Measurements from ENCODE around the gene CTDSPL.
"Not testable (repeated sequence)": the region's sequence is repeated elsewhere in the genome, so short reads cannot be mapped to it uniquely, and the experiment has no call there.

Gene CTDSPL, protein sequence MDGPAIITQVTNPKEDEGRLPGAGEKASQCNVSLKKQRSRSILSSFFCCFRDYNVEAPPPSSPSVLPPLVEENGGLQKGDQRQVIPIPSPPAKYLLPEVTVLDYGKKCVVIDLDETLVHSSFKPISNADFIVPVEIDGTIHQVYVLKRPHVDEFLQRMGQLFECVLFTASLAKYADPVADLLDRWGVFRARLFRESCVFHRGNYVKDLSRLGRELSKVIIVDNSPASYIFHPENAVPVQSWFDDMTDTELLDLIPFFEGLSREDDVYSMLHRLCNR

DNA sequence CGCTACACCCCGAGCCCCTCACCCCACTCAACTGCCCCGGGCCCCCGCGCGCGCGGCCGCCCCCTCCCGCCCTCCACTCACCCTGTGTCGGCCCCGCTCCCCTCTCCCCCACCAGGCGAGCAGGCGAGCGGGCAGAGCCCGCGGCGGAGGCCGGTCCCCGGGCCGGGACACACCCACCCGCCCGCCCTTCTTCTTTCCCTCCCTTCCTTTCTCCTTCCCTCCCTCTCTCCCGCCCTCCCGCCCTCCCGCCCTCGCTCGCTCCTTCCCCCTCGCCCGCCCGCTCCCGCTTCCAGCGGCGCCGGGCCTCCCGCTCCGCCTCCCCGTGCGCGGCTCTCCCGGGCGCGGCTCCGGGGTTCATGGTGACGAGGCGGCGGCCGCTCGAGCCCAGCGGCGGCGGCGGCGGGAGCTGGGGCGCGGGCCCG lies at the start of gene CTDSPL:
CTDSPL (plus strand) TSS at position 261 of the 422 bp plus-strand sequence. CDS start 320 bp downstream, outside the sequence.
- peak; percentile 35 for DNase-seq

DNA sequence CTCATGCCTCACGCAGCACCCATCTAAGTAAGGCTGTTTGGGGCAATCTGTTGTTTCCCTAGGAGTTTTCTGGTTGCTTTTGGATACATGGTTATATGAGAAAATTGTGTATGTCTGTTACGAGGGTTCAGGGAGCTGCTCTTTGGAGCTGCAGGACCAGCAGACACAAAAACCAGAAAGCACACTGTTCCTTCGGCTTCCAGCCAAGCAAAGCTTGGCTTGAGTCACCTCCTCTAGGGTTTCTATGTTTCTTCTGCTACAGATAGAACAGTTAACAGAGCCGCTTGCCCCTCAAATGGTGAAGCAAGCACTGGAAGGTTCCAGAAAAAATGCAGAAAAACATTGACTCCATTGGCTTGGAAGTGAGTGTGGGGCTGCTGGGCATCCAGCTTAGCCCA lies 49.2 kb upstream of the CTDSPL start:
- DNase-seq = no peak

DNA sequence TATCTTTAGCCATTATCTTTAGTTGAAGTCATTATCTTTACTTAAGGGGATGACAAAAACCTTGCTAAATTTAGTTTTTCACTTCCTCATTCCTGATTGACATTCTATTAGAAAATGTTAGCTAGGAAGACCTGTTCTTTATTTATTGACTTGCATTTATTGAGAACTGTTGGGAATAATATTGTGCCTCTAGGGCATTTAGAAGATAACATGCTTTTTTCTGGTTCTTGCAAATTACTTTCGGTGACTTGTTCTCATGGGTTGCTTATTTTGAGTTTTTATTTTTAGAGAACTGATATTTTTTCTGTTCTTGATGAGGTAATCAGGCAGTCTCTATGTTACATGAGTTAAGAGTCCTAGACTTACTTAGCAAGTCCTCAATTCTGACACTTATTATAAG lies 48.3 kb upstream of the CTDSPL start:
- no peak for DNase-seq

DNA sequence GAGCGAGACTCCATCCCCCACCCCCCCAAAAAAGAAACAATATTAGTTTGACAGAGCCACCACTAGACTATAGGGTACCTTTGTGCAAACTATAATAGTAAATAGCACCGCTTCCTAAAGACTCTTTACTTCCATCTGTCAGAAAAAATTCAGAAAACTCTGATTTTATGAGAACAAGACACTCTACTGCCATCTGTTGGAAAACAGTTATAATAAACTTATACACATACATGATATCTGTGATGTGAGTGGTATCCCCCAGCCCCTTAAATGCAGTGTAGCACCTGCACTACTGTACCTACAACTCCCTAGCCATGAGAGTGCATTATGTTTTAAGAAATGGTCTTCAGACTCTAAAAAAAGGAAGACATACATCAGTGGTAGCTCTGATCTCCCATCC lies 47.1 kb upstream of the CTDSPL start:
- DNase-seq = no peak

DNA sequence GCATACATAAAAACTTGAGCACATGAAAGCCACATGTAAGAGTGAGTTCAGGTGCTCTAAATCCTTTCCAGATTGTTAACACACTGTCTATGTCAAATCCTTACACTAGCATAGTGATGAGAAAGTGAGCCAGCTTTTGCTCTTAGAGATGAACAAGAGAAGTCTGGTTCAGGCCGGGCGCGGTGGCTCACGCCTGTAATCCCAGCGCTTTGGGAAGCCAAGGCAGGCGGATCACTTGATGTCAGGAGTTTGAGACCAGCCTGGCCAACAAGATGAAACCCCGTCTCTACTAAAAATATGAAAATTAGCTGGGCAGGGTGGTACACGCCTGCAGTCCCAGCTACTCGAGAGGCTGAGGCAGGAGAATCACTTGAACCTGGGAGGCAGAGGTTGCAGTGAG lies 46.5 kb upstream of the CTDSPL start:
- not testable (repeated sequence) for DNase-seq

DNA sequence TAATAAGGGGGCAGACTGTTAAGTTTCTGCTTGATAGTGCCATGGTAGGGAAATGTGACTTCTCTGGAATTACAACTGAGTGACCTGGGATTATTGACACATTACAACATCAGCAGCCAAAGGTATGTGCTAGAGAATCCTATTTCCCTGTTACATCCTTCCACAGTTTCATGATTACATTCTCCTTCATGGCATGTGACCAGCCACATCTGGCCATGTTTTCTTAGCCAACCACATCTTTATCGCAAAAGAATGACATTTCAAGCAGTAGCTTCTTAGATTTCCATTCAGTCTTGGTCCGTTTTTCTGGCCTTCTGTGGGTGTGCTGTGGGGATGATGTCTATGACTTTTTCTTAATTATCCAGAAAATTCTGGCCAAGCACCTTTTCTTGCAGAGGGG lies 45.4 kb upstream of the CTDSPL start:
- DNase-seq = no peak

DNA sequence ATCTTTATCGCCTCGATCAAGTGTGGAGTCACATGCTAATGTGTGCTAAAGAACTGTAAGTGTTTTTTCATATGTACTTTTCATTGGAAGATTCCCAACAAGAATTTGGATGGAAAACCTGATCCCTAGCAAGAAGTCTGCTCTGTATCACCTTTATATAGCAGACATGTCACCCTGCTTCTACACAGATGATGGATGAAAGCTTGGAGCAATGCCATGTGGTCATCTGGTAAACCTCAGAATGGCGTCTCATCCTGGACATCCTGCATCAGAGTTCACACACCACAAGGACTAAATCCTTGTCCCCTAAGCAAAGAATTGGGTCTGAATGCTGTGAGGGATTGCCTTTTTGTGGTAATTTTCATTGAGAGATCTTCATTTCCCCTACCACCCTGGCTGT lies 42.1 kb upstream of the CTDSPL start:
- no peak for DNase-seq

DNA sequence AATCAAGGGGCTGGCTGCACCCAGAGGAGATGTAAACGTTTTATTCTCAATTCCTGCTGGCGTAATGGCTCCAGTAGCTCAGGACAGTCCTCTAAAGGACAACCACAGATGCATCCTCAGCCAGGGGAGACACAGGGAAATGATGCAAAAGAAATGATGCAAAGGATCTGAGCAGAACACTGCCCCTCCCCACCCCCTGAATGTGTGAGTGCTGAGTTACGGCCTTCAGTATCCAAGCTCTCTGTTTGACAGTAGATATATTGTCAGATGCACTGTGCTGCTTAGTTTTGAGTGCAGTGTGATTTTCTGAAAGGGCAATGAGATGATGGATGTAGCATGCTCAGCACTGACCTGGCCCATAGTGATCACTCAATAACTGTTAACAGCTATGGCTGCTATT lies 41.4 kb upstream of the CTDSPL start:
- no peak for DNase-seq

DNA sequence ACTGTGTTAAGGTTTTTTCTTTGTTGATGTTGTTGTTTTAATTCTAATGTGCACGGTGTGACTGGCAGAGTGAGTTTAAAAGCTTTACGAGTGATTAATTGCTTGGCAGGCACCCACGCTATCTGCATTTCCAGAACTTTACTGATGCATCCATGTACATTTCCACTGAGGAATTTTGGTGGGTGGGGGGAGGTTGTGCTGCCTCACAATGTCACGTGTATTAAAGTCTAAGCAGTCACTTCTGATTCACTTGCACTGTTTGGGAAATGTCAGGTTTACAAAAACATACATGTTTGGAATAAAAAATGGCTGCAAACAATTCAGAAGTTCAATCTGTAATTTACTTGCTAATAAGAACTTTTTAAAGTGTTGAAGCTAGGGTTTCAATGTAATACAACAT lies 38.5 kb upstream of the CTDSPL start:
- DNase-seq = no peak

DNA sequence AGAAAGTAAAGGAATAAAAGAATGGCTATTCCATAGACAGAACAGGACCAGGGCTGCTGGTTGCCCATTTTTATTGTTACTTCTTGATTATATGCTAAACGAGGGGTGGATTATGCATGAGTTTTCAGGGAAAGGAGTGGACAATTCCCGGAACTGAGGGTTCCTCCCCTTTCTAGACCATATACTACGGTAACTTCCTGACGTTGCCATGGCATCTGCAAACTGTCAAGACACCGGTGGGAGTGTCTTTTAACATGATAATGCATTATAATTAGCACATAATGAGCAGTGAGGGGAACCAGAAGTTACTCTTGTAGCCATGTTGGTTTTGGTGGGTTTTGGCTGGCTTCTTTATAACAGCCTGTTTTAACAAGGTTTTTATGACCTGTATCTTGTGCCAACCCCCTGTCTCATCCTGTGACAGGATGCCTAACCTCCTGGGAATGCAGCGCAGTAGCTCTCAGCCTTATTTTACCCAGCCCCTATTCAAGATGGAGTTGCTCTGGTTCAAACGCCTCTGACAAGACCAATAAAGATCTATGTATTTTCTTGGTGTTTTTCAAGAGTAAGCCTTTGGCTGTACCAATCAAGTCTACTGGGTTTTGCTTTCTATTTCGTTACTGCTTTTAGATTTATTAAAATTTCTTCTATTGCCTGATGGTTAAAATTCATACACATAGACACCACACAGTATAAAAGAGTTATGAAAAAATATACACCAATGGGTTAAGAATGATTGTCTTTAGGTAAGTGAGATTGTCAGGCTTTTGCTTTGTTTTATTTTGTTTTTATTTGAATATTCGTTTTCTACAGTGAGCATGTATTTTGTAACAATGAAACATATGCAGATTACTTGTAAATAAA lies 37.4 kb upstream of the CTDSPL start:
- DNase-seq = no peak

DNA sequence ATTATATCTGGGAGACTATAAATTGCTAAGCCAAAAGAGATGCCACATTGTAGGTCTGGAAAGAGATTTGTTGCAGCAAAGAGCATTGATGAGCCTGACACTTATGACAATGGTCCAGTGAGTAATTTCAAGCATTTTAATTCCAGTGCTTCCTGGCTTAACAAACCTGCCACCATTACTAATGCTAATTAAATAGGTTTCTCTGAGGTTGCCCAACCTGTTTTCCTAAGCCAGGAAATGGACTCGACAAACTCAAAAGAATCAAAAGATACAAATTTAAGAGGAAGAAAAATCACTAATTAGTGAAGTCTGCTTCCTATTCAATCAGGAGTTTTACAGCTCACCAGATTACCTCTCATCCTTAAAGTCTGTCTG lies 36.7 kb upstream of the CTDSPL start:
- no peak for DNase-seq

DNA sequence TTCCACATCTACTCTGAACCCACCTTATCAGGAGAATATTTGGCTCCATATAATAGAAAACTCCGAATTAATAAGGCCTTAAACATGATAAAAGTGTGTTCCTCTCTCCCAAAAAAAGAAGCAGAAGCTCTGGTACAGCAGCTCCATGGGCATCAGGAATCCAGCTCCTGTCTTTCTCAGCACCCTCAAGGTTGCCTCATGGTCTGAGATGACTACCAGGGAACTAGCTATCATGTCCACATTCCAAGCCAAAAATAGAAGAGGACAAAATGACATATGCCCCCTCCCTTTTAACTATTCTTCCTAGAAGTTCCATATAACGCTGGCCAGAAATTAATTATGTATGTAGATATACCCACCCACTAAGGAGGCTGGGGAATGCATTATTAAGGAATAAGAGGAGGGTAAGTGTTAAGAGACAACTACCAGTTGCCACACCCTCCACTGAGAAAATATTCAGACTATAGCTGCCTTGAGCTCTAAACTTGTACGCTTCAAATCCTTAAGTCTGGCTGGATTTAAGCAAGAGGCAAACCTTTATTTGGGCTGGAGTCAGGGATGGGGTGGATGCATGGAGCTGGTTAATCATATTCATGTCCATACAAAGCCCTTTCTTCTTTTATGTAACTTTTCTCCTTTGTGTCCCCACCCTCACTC lies 35.8 kb upstream of the CTDSPL start:
- DNase-seq = no peak

DNA sequence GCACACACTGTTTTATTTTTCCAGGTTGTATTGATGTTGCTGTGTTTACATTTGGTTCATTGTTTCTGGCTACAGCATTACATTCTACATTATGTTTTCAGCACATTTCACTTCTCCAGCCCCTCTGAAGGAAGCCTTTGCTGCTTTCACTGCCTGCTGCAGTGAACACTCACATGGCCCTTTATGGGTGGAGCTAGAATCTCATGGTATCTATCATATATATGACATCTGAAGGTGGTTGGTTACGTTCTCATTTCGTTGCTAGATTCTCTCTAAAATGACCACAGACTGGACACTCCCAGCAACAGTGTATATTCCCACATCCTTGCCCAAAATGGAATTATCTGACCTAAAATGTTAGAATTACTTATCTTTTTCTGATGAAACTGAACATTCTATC lies 35.2 kb upstream of the CTDSPL start:
- DNase-seq = no peak

DNA sequence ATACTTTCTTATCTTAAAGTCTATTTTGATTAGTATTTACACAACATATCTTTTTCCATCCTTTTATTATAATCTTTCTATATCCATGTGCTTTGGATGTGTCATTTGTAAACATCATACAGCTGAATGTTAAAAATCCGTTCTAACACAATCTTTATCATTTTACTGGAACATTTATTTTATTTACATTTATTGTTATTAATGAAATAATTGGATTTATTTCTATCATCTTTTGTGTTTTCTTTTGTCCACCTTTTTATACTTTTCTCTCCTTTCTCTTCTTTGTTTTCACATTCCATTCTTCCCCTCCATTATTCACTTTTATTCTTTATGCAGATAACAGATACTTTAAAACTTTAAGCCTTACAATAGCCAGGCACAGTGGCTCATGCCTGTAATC lies 34.7 kb upstream of the CTDSPL start:
- no peak for DNase-seq

DNA sequence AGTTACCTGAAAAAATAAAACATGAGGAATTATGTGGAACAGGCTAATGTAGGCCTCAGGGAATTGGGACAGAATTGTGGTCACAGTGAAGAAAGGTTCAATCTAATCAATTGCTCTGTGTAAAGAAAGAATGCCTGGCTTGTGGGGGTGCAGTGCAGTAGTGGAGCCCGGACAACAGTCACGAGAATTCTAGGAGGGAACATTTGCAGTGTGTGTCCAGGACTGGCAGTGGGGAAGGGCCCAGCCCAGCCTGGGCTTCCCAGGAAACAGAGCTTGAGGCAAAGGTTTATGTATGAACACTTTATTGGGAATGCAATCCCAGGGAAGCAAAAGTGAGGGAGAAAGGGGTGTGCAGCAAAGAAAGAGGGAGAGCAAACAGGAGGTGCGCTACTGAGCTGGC lies 29.2 kb upstream of the CTDSPL start:
- no peak for DNase-seq

DNA sequence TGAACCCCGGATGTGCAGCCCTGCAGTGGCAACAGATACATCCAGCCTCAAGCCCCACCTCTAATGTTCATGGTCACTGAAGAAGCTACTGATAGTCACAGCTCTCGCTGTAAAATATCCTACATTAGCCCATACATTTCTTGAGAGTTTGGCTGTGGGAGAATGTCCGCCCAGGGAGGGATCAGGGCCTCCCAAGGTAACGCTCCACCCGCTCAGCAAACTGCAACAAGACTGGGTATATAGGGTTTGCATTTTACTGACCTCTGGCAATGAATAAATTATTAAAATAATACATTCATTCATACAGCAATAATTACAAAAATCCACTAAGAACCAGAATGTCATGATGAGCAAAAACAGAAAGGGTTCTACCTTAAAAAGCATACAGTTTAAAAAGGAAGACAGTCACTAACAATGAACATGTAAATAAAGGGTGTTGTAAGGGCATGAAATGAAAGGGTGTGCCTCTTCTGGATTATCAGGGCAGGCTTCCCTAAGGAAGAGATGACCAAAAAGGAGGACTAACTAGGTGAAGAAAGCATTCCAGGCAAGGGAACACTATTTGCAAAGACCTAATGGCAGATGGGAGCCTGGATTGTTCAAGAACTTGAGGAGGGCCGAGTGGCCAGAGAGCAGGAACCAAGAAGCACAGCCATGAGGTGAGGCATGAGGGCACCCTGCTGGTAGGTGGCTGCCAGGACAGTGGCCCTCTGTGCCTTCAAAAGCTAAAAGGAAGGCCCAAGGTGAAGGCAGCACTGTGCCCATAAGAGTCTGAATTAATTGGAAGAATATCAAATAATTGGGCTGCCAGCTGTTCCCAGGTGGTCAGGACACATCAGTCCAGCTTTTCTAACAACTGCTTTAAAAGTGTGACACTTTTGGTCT lies 28.1 kb upstream of the CTDSPL start:
- no peak for DNase-seq

DNA sequence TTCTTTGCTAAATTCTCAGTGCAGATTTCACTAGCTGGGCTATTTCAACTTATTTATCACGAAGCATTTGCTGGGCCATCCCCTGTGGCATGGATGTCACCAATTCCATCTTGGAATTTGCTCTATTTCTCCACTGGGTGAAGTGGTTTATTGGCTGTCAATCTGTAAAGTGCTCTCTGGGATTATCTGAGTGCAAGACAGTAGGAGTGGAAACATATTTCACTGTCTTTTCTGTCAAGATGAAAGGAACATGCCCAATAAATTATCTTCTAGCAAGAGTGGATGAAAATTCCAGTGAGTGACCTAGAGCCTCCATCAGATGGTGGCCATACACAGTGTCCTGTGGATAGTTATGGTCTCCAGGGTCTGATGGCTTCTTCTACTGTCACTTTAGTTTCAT lies 25.1 kb upstream of the CTDSPL start:
- no peak for DNase-seq

DNA sequence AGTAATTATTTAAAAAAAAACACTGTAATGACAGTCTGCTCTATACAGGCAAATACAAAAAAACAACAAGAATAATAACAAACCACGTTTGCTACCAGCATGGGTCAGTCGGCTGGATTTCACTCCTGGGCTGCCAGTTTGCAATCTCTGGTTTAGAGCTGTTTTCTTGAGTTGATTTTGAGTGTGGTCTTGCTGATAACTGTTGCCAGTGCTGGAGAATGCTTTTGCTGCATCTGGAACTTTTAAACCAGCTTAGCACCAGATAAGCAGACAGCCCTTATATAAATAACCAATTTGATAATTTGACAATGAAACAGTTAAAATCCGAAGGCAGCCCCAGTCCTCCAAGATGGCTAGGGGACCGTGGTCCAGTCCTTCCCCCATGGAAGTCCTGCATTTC lies 14.0 kb upstream of the CTDSPL start:
- no peak for DNase-seq

DNA sequence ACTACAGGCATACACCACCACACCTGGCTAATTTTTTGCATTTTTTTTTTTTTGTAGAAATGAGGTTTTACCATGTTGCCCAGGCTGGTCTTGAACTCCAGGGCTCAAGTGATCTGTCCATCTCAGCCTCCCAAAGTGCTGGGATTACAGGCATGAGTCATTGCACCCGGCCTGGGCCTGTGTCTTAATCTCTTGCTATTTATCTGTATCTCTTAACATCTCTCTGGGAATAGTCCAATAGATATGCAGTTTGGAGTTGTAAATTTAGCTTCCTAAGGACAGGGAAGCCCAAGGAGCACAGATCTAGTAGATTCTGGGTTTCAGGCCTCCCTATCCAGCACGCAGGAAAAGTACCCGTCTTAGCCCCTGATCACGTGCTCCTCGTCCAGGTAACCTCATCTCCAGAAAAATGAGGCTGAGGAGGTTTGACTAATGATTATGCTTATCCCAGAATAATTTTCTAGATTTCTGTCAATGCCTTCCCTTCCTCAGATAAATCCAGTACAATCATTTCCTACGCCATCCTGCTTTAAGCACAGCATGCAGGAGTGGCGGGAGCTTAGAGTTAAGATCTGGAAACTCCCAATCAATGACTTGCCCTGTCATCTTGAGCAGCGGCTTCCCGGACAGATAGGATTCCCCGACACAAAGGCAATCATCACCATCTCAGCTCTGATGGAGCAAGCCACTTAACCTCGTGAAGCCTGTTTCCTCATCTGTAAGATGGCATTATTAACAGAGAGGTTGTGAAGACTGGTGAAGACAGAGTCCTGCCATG lies 12.3 kb upstream of the CTDSPL start:
- DNase-seq = no peak

DNA sequence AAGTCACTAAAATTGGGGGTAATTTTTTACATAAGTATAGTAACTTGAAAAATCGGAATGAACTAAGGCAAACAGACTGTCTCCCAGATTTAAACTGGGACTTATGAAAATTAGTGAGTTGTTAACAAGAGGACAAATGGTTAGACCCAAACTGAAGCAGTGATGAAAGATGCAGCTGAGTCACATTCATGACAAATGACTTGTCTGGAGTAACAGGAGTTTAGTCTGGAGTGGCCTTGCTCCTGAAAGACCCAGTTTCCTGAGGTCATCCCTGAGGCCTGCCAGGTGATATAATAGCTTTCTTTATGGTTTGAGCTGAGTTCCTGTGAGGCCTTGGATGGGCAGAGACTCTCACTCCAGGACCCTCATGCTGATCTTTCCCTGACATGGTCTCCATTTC lies 9.6 kb upstream of the CTDSPL start:
- DNase-seq = no peak

DNA sequence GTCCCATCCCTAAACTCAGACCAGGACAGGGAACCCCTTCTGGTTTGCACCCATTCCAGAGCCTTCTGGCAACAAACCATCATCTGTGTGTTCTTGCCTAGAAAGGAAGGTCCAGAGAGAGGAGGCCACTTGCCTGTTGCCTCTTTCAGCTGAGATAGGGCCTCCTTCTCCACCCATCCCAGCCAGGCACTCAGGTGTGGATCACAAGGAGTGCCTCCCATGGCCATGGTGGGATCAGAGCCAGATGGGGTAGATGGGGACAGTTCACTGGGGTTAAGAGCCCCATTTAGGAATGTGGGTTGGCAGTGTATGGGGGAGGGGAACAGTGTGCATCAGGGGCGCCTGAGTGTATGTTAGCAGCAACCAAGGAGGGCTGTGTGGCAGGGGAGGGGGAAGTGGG lies 8.9 kb upstream of the CTDSPL start:
- DNase-seq = no peak
